ENCODE data around the gene STOX1. TPM values are rescaled to one million over a fixed set of nuclear protein-coding genes. Genes with fewer than 3 reads are reported as not detected.

The STOX1 gene
- total and polyA plus RNA-seq, 2 of the 8 experiments (the other 6 are each of a cell fraction or from before 2014, with no cell fraction given), result 0.92 to 2.6 TPM

DNA sequence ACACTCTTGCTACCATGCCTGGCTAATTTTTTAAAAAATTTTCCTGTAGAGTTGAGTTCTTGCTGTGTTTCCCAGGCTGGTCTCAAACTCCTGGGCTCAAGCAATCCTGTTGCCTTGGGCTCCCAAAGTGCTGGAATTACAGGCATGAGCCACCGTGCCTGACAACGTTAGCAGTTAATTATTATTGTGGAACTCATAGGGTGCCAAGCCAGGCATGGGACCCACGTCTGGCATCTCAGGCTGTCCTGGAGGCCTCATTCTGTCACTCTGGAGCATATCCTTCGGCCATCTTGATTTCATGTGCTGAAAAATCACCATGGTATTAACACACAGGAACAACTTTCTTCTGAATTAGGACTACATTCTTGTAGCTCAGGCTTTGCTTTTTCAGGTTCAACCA, 21.5 kb downstream of the STOX1 start:
- H3K4me3 ChIP-seq (ENCODE audit: extremely low read depth in 1 of 4, insufficient read depth in 2 of 4, low read depth in 3 of 4, low read length in 4 of 4), result no peak overlapping the region
- H2BK15ac ChIP-seq (ENCODE audit: low read length), result no peak overlapping the region
- no peaks in the 10 kb centered on the region for H3K27me3 ChIP-seq (replicated peaks in 1 of 4; ENCODE audit: control insufficient read depth in 3 of 4, extremely low read depth in 1 of 4, insufficient read depth in 3 of 4, low read length in 3 of 4)
- no peaks in the 10 kb centered on the region for H3K9me3 ChIP-seq (ENCODE audit: insufficient read depth in 2 of 2, low read depth in 1 of 2, low read length in 1 of 2)
- H2BK12ac ChIP-seq (ENCODE audit: low read depth, low read length), result no peak overlapping the region
- no peaks in the 10 kb centered on the region for H3K79me1 ChIP-seq (ENCODE audit: low read depth, low read length)
- no peaks in the 10 kb centered on the region for H4K20me1 ChIP-seq (replicated peaks in 1 of 2; ENCODE audit: control insufficient read depth in 1 of 2, insufficient read depth in 2 of 2, low read length in 2 of 2)
- no peak overlapping the region for H3K23ac ChIP-seq (ENCODE audit: insufficient read length)
- no peak overlapping the region for H3K4ac ChIP-seq (replicated peaks; ENCODE audit: insufficient read length, low read depth, low read length)
- TF ChIP-seq POLR2AphosphoS5 (IDR thresholded peaks at IDR 0.05; ENCODE audit: low read depth, low read length) (no peak), TAF7 (optimal IDR thresholded peaks at IDR 0.05; ENCODE audit: borderline replicate concordance, low read depth, low read length) (no peak), EZH2 (IDR thresholded peaks at IDR 0.05; ENCODE audit: low read depth, low read length, severe bottlenecking) (no peak)
- H3K56ac ChIP-seq (replicated peaks; ENCODE audit: insufficient read length, low read depth, low read length), result no peak overlapping the region
- no peak for FAIRE-seq
- no peak overlapping the region for H4K8ac ChIP-seq (ENCODE audit: extremely low read depth, insufficient read depth, low read length)
- no peaks in the 10 kb centered on the region for H3K79me2 ChIP-seq (ENCODE audit: control insufficient read depth in 1 of 2, insufficient read depth in 2 of 2, low read length in 2 of 2)
- POLR2A ChIA-PET (ENCODE audit: partially characterized antibody), result no interaction called here
- H3K36me3 ChIP-seq (ENCODE audit: control insufficient read depth in 2 of 4, insufficient read depth in 4 of 4, low read length in 3 of 4), result no peaks in the 10 kb centered on the region
- no peak overlapping the region for H4K5ac ChIP-seq (ENCODE audit: insufficient read length, low read depth, low read length)
- H3K14ac ChIP-seq (ENCODE audit: insufficient read length), result no peak overlapping the region
- no peak overlapping the region for H3K9ac ChIP-seq (replicated peaks in 1 of 4; ENCODE audit: extremely low read depth in 1 of 4, low read depth in 3 of 4, low read length in 3 of 4)
- no peak overlapping the region for H2BK5ac ChIP-seq (ENCODE audit: low read depth, low read length)
- no peaks in the 10 kb centered on the region for H3K23me2 ChIP-seq (ENCODE audit: low read depth, low read length)
- WGBS, 2 experiments (ENCODE audit: extremely low coverage in 1 of 2, insufficient coverage in 1 of 2, insufficient read length in 1 of 2, insufficient replicate concordance in 2 of 2, low coverage in 1 of 2, low lambda C conversion rate in 2 of 2, missing lambda C conversion rate in 1 of 2), result 96% methylated on average over 4 of the region's 4 CpGs; no CpG with 5 or more reads in 1 of the 2 experiments
- H2BK20ac ChIP-seq (ENCODE audit: low read length), result no peak overlapping the region
- no peak overlapping the region for H3K4me2 ChIP-seq (ENCODE audit: insufficient read depth in 1 of 2, low read depth in 2 of 2, low read length in 2 of 2)
- no peaks in the 10 kb centered on the region for H3K4me1 ChIP-seq (replicated peaks in 1 of 4; ENCODE audit: control insufficient read depth in 3 of 4, insufficient read depth in 4 of 4, low read length in 3 of 4)
- H2AK5ac ChIP-seq (ENCODE audit: low read depth, low read length), result no peak overlapping the region
- CTCF ChIA-PET (ENCODE audit: partially characterized antibody), result interaction anchor here (1.5 kb wide), 1 partner anchor 9 kb away, joined by 3 read pairs; no protein-coding TSS in a partner anchor
- no peak overlapping the region for H3K18ac ChIP-seq (ENCODE audit: extremely low read depth, low read length)
- no peak for DNase-seq (ENCODE audit: low read depth in 1 of 2, low spot score in 2 of 2)
- peak overlapping the region; percentile 82; the same call in 1 of the 2 replicates for H2AFZ ChIP-seq (ENCODE audit: low read length)
- H2BK120ac ChIP-seq (replicated peaks; ENCODE audit: low read depth, low read length), result peak overlapping the region; percentile 6
- no peak overlapping the region for H3K27ac ChIP-seq (ENCODE audit: low read depth, low read length)
- H4K91ac ChIP-seq (replicated peaks; ENCODE audit: insufficient read length, low read length), result no peak overlapping the region

All from H1 (cell line).